A673 (cell line): ENCODE measurements around the gene GNA14. TPM values are rescaled to one million over a fixed set of nuclear protein-coding genes. Genes with fewer than 3 reads are reported as not detected.

Experiments
- BruUV-seq: library from RNA; stranded (reverse); fragments of 400-500 nt; replicated peaks from 2 replicates; lab custom pipeline; 2021; lab: Mats Ljungman, UMichigan
- CTCF ChIA-PET: fragments of 300-600 bp; sonication (Branson Sonifier 250); formaldehyde crosslinking; loops from one replicate; lab custom pipeline; 2022; ENCODE audit warnings: antibody characterized with exemption; lab: Charles Lee
- POLR2A ChIA-PET: fragments of 300-600 bp; sonication (Branson Sonifier 250); formaldehyde crosslinking; loops from one replicate; lab custom pipeline; 2022; ENCODE audit warnings: antibody characterized with exemption; ENCODE audit not compliant: low non-redundant PET; lab: Charles Lee
- DNase-seq: peaks from one replicate; pipeline ENCODE4 v3.0.0-alpha.2; 2015; ENCODE audit warnings: low spot score
- H3K27ac ChIP-seq: fragments of 200-600 bp; sonication (generic); 2 replicates; pipeline ENCODE4 v1.5.1; 2016; ENCODE audit warnings: mixed run types, low read depth, mild to moderate bottlenecking, mixed read lengths, antibody characterized with exemption, low read length; ENCODE audit not compliant: poor library complexity, severe bottlenecking
- H3K27me3 ChIP-seq: fragments of 200-600 bp; sonication (generic); replicated peaks from 2 replicates; pipeline ENCODE4 v1.6.1; 2017; ENCODE audit warnings: mixed run types, low read depth, mild to moderate bottlenecking, mixed read lengths, antibody characterized with exemption, low read length; ENCODE audit not compliant: insufficient read depth, poor library complexity
- H3K36me3 ChIP-seq: fragments of 200-600 bp; sonication (generic); 2 replicates; pipeline ENCODE4 v1.6.1; 2016; ENCODE audit warnings: mixed run types, mild to moderate bottlenecking, mixed read lengths, antibody characterized with exemption, low read length; ENCODE audit not compliant: insufficient read depth, poor library complexity, severe bottlenecking
- H3K4me1 ChIP-seq: fragments of 200-600 bp; sonication (generic); 2 replicates; pipeline ENCODE4 v1.6.1; 2017; ENCODE audit warnings: mixed run types, mild to moderate bottlenecking, mixed read lengths, antibody characterized with exemption, low read length; ENCODE audit not compliant: insufficient read depth, poor library complexity, severe bottlenecking
- H3K4me3 ChIP-seq: fragments of 200-600 bp; sonication (generic); 2 replicates; pipeline ENCODE4 v1.5.1; 2016; ENCODE audit warnings: low read depth, mixed run types, mild to moderate bottlenecking, mixed read lengths, low read length; ENCODE audit not compliant: poor library complexity, severe bottlenecking
- H3K9me3 ChIP-seq: fragments of 200-600 bp; sonication (generic); 2 replicates; pipeline ENCODE4 v1.6.1; 2016; ENCODE audit warnings: mixed run types, low read depth, mild to moderate bottlenecking, mixed read lengths, antibody characterized with exemption, low read length; ENCODE audit not compliant: poor library complexity, severe bottlenecking
- EZH2 ChIP-seq: fragments of 200-600 bp; sonication (generic); IDR thresholded peaks from 2 replicates; pipeline ENCODE4 v1.6.1; 2017; ENCODE audit warnings: borderline replicate concordance, low read depth, mild to moderate bottlenecking, mixed read lengths, antibody characterized with exemption, low read length; ENCODE audit not compliant: poor library complexity, severe bottlenecking
- intact Hi-C: fragments of 100-400 bp; cut with micrococcal nuclease; formaldehyde crosslinking; loops from one replicate; pipeline ENCODE4 v1.10.0; 2022; ENCODE audit not compliant: unreplicated experiment
- total RNA-seq: library from RNA; stranded (reverse); gene quantifications from 2 replicates; pipeline ENCODE4 v1.2.3, GENCODE V29; 2021
- TF ChIP-seq, protein P1 (sequence below): fragments of 300-800, 200-600 bp; sonication (generic); conservative IDR thresholded peaks from 2 replicates; pipeline ENCODE4 v1.5.1; 2017; ENCODE audit warnings: low read depth, mild to moderate bottlenecking, antibody characterized with exemption, low read length, moderate library complexity, mixed read lengths

The GNA14 gene
- total RNA-seq, 1 experiment from 2014 or later, result 2.7 TPM

DNA sequence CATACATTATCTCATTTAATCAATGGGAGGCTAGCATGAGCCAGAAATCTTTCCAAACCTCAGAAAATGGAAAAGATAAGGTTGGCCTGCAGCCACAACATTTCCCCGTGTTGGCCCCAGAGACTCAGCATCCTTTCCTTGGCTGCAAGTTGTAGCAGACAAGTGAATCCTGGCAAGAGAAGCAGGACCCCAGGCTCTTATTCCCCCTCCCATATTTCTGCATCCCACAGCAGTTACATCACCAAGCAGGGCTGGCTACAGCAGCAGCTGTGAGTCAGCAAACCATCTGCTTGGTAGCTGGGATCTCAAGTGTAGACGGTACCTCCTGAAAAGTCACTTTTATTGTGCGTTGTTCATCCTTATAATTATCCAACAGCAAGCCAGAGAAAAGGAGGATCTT, 212.4 kb downstream of the GNA14 start:
- Histone ChIP-seq H3K36me3 (no peaks in the 10 kb centered on the region), H3K9me3 (no peaks in the 10 kb centered on the region), H3K27ac (no peak overlapping the region), H3K4me1 (peaks cover 48% of the 10 kb centered on the region), H3K27me3 (no peaks in the 10 kb centered on the region), H3K4me3 (no peak overlapping the region)
- no peak for TF ChIP-seq EZH2
- TF ChIP-seq, protein P1, sequence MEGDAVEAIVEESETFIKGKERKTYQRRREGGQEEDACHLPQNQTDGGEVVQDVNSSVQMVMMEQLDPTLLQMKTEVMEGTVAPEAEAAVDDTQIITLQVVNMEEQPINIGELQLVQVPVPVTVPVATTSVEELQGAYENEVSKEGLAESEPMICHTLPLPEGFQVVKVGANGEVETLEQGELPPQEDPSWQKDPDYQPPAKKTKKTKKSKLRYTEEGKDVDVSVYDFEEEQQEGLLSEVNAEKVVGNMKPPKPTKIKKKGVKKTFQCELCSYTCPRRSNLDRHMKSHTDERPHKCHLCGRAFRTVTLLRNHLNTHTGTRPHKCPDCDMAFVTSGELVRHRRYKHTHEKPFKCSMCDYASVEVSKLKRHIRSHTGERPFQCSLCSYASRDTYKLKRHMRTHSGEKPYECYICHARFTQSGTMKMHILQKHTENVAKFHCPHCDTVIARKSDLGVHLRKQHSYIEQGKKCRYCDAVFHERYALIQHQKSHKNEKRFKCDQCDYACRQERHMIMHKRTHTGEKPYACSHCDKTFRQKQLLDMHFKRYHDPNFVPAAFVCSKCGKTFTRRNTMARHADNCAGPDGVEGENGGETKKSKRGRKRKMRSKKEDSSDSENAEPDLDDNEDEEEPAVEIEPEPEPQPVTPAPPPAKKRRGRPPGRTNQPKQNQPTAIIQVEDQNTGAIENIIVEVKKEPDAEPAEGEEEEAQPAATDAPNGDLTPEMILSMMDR, result no peak
- ChIA-PET CTCF (no interaction called here), POLR2A (no interaction called here)
- BruUV-seq, result no TSS peak
- no peak for DNase-seq
- intact Hi-C loops, result no loop called here

DNA sequence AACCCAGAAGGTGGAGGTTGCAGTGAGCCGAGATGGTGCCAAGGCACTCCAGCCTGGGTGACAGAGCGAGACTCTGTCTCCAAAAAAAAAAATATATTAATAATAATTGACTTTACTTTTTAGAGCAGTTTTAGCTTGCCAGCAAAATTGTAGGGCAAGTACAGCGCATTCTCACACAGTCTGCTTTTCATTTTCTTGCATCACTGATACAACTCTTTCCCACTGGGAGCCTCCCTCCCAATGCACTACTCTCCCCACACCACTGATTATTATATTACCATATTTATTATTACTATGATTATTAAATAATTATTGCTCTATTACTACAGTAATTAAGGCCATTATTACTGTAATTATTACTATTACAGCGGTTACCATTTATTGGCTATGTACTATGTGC, 212.8 kb downstream of the GNA14 start:
- TF ChIP-seq, protein P1, result no peak
- POLR2A ChIA-PET, result no interaction called here
- no TSS peak for BruUV-seq

DNA sequence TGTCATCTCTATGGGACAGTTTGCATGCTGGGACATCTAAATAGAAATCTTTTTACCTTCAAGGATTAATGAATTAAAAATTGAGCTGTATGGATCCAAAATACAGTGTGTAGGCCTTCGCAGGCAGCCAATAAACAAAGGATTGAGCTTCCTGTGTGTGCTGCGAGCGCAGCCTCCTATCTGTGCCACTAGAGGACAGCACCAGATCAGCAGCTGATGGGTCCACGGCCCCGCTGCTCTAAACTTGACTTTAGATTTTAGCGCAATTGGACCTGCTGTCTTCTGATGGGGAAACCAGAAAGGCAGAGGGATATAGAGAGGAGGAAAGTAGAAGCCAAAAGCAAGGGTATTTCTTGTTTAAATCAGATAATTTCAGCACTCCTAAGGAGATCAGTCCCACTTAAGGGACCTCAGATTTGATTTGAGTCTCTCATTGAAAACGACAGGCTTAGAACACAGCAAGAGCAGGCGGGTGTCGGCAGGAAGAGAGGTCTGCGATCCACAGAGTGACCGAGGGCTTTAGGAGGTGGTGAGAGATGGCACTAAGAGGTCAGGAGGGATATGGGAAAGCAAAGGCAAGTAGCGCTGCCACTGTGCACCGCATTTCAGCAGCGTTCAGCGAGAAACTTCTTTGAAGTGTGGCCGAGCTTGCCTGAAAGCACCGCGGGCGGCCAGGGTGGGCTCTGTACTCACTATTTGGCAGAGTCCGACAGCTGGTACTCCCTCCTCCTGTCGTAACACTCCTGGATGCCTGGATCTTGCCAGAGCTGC, 214.3 kb downstream of the GNA14 start:
- intact Hi-C loops, result loop anchor here (1.0 to 5.0 kb wide), 3 partner anchors 317 to 686 kb away; no protein-coding TSS in a partner anchor
- Histone ChIP-seq H3K4me1 (peaks cover 33% of the 10 kb centered on the region), H3K27ac (no peak overlapping the region), H3K27me3 (peaks cover 3% of the 10 kb centered on the region), H3K4me3 (no peak overlapping the region), H3K9me3 (no peaks in the 10 kb centered on the region), H3K36me3 (no peaks in the 10 kb centered on the region)
- ChIA-PET CTCF (interaction anchor here (0.5 to 2.0 kb wide), 12 partner anchors 16 to 684 kb away, joined by 3 to 21 read pairs (median 3); no protein-coding TSS in a partner anchor), POLR2A (interaction anchor here (0.6 kb wide), 1 partner anchor 23 kb away, joined by 3 read pairs; no protein-coding TSS in a partner anchor)
- DNase-seq, result peak; percentile 90
- no peak for TF ChIP-seq EZH2
- TF ChIP-seq, protein P1, result peak; percentile 99
- no TSS peak for BruUV-seq

More for the DNA sequence above, 212.8 kb downstream of the GNA14 start:
- H3K4me3 ChIP-seq, result no peak overlapping the region
- CTCF ChIA-PET, result interaction anchor here (0.6 kb wide), 1 partner anchor 51 kb away, joined by 7 read pairs; no protein-coding TSS in a partner anchor
- H3K27ac ChIP-seq, result no peak overlapping the region
- DNase-seq, result no peak
- intact Hi-C loops, result no loop called here
- no peaks in the 10 kb centered on the region for H3K9me3 ChIP-seq
- no peaks in the 10 kb centered on the region for H3K36me3 ChIP-seq
- no peaks in the 10 kb centered on the region for H3K27me3 ChIP-seq
- H3K4me1 ChIP-seq, result peaks cover 45% of the 10 kb centered on the region
